NCI-H345 (cell line): ENCODE data around the gene PTPRN2.
"Not testable (repeated sequence)": the region's sequence is repeated elsewhere in the genome, so short reads cannot be mapped to it uniquely, and the experiment has no call there.

Experiments used
- DNase-seq: peaks from one replicate; lab custom pipeline; 2025; lab: John Stamatoyannopoulos, UW

PTPRN2 gene

GRCh38 chr7:157952050-157952667, 635.5 kb downstream of the PTPRN2 start:
- no peak for DNase-seq

- DNase-seq, result no peak
Measured at GRCh38 chr7:157951300-157952049, 636.1 kb downstream of the PTPRN2 start.

GRCh38 chr7:157949711-157950110, 637.9 kb downstream of the PTPRN2 start:
- DNase-seq, result no peak

- DNase-seq, result no peak
Measured at GRCh38 chr7:157947504-157947903, 640.1 kb downstream of the PTPRN2 start.

GRCh38 chr7:157946398-157947060, 641.1 kb downstream of the PTPRN2 start:
- no peak for DNase-seq

GRCh38 chr7:157945401-157945800, 642.2 kb downstream of the PTPRN2 start:
- no peak for DNase-seq

- DNase-seq, result no peak
Measured at GRCh38 chr7:157944734-157945291, 642.8 kb downstream of the PTPRN2 start.

- no peak for DNase-seq
Measured at GRCh38 chr7:157944051-157944450, 643.6 kb downstream of the PTPRN2 start.

- DNase-seq, result no peak
Measured at GRCh38 chr7:157943561-157943960, 644.1 kb downstream of the PTPRN2 start.

- DNase-seq, result no peak
Measured at GRCh38 chr7:157941210-157941609, 646.4 kb downstream of the PTPRN2 start.

- DNase-seq, result no peak
Measured at GRCh38 chr7:157940497-157940896, 647.1 kb downstream of the PTPRN2 start.

- DNase-seq, result peak; percentile 16
Measured at GRCh38 chr7:157938211-157938610, 649.4 kb downstream of the PTPRN2 start.

- DNase-seq, result no peak
Measured at GRCh38 chr7:157937406-157937805, 650.2 kb downstream of the PTPRN2 start.

GRCh38 chr7:157936976-157937375, 650.6 kb downstream of the PTPRN2 start:
- DNase-seq, result no peak

- DNase-seq, result not testable (repeated sequence)
Measured at GRCh38 chr7:157935721-157936120, 651.9 kb downstream of the PTPRN2 start.

GRCh38 chr7:157933219-157934155, 654.1 kb downstream of the PTPRN2 start:
- DNase-seq, result peak; percentile 20

GRCh38 chr7:157932498-157933218, 655.0 kb downstream of the PTPRN2 start:
- peak; percentile 51 for DNase-seq

- DNase-seq, result no peak
Measured at GRCh38 chr7:157930926-157931466, 656.6 kb downstream of the PTPRN2 start.

- DNase-seq, result peak; percentile 66
Measured at GRCh38 chr7:157930441-157930840, 657.2 kb downstream of the PTPRN2 start.

- no peak for DNase-seq
Measured at GRCh38 chr7:157929671-157930070, 658.0 kb downstream of the PTPRN2 start.
